BE2C (cell line): ENCODE measurements around the gene TECPR1.

Experiments
- DNase-seq: peaks from one replicate; pipeline ENCODE4 v3.0.0-alpha.2; 2020
- H3K27me3 ChIP-seq: fragments of 250-450 bp; sonication (Bioruptor Pico); 2 replicates; pipeline ENCODE4 v1.5.1; 2020; ENCODE audit warnings: mild to moderate bottlenecking
- H3K36me3 ChIP-seq: fragments of 250-450 bp; sonication (Bioruptor Pico); 2 replicates; pipeline ENCODE4 v1.5.1; 2020; ENCODE audit warnings: mild to moderate bottlenecking
- H3K4me1 ChIP-seq: fragments of 250-450 bp; sonication (Bioruptor Pico); 2 replicates; pipeline ENCODE4 v1.5.1; 2020
- H3K4me3 ChIP-seq: 2 replicates; pipeline ENCODE4 v1.5.1; 2011; ENCODE audit warnings: low read depth, low read length
- H3K9me3 ChIP-seq: fragments of 250-450 bp; sonication (Bioruptor Pico); 2 replicates; pipeline ENCODE4 v1.5.1; 2020
- TF ChIP-seq, protein P1 (sequence below): IDR thresholded peaks from 2 replicates; pipeline ENCODE4 v1.5.1; 2012; ENCODE audit warnings: mild to moderate bottlenecking, low read depth, low read length

TECPR1 gene

DNA sequence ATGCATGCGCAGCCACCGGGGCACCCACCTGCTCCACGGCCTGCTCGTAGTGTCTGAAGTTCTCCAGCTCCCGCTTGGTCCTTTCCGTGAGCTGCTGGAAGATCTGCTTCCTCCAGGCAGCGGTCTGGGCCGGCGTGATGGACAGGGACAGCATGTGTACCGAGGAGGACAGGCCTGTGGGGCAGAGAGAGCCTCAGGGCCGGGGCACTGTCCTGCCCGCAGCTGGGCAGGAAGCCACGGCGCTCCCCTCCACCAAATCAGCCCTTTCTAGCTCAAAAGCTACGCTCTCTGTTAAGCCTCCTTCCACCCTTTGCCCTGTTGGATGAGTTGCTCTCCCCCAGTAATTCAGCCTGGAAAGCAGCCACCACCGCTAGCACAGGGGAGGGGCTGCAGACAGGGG lies 19.2 kb downstream of the TECPR1 start:
- TF ChIP-seq, protein P1, sequence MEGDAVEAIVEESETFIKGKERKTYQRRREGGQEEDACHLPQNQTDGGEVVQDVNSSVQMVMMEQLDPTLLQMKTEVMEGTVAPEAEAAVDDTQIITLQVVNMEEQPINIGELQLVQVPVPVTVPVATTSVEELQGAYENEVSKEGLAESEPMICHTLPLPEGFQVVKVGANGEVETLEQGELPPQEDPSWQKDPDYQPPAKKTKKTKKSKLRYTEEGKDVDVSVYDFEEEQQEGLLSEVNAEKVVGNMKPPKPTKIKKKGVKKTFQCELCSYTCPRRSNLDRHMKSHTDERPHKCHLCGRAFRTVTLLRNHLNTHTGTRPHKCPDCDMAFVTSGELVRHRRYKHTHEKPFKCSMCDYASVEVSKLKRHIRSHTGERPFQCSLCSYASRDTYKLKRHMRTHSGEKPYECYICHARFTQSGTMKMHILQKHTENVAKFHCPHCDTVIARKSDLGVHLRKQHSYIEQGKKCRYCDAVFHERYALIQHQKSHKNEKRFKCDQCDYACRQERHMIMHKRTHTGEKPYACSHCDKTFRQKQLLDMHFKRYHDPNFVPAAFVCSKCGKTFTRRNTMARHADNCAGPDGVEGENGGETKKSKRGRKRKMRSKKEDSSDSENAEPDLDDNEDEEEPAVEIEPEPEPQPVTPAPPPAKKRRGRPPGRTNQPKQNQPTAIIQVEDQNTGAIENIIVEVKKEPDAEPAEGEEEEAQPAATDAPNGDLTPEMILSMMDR: no peak
- Histone ChIP-seq H3K27me3 (no peaks in the 10 kb centered on the region), H3K4me1 (no peaks in the 10 kb centered on the region), H3K9me3 (no peaks in the 10 kb centered on the region), H3K4me3 (no peak overlapping the region), H3K36me3 (no peaks in the 10 kb centered on the region)
- DNase-seq: no peak

DNA sequence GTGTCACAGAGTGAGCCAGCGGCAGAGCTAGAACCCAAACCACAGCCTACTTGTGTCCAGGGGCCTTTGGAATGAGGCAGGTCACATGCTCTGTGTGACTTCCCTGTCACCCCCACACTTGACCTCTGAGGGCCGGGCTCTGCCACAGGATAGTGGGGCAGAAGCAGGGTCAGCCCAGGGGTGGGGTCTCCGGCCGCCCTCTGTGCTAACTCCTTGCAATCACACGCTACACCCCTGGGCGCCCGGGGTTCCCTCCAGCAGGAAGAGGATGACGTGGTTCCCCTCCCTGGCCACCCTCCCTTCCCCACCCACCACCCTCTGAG lies 19.8 kb downstream of the TECPR1 start:
- H3K4me3 ChIP-seq: no peak overlapping the region
- H3K27me3 ChIP-seq: no peaks in the 10 kb centered on the region
- no peaks in the 10 kb centered on the region for H3K4me1 ChIP-seq
- TF ChIP-seq, protein P1: no peak
- DNase-seq: no peak
- no peaks in the 10 kb centered on the region for H3K36me3 ChIP-seq
- H3K9me3 ChIP-seq: no peaks in the 10 kb centered on the region

DNA sequence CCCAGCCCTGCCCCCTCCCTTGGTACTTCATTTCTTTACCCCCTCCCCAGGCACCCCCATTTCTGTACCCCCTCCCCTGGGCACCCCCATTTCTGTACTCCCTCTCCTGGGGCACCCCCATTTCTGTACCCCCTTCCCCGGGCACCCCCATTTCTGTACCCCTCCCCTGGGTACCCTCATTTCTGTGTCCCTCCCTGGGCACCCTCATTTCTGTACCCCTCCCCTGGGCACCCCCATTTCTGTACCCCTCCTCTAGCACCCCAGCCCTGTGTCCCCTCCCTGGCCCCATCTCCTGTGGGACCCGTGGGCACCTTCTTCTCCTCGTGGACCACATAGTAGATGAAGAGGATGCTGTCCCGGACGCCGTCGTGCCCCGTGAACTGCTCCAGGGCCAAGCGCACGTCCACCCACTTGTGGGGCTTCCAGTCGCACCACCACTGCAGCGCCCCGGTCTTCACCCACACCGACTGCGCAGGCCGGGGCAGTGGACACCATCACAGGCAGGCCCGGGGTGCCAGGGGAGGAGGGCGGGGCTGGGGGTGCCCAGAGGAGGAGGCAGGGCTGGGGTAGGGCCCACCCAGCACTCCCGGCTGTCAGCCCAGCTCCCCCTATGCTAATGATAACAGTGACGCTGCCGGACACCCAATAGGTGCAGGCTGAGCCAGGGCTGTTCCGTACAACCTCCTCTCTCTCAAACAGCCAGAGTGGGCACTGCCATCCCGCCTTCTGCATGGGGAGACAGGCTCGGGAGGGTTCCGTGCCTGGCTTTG lies 20.4 kb downstream of the TECPR1 start:
- Histone ChIP-seq H3K4me3 (no peak overlapping the region), H3K4me1 (no peaks in the 10 kb centered on the region), H3K27me3 (no peaks in the 10 kb centered on the region), H3K36me3 (no peaks in the 10 kb centered on the region), H3K9me3 (no peaks in the 10 kb centered on the region)
- no peak for DNase-seq
- TF ChIP-seq, protein P1: no peak

DNA sequence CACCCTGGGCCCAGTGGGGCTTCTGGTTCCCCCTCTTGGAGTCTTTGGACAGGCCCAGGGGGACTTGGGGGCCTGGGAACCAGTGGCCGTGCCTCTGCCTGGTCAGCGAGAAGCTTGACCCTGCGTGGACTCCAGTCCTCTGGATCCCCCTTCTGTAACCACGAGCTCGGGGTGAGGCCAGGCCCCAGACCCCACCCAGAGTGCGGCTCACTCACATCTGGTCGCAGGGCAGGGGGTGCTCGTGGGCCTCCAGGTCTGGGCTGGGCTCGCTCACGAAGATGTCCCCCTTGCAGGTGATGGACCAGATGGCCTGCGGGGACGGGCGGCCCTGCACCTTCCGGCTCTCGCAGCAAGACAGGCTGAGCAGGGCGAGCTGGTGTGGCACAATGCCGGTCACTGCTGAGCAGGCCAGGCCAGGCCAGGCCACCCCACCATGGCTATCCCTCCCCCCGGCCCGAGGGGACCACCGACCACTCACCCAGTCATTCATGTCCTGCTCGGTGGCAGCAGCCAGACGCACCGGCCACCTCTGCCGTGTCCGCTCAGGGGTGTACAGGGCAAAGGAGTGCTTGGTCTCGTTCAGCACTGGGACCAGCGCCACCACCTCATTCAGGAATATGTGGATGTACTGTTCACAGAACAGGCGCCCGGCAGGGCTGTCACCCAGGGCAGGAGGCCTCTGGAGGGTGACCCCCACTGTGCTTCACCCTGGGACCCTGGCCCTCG lies 21.1 kb downstream of the TECPR1 start:
- Histone ChIP-seq H3K27me3 (no peaks in the 10 kb centered on the region), H3K4me3 (no peak overlapping the region), H3K4me1 (no peaks in the 10 kb centered on the region), H3K36me3 (no peaks in the 10 kb centered on the region), H3K9me3 (no peaks in the 10 kb centered on the region)
- no peak for DNase-seq
- TF ChIP-seq, protein P1: no peak

DNA sequence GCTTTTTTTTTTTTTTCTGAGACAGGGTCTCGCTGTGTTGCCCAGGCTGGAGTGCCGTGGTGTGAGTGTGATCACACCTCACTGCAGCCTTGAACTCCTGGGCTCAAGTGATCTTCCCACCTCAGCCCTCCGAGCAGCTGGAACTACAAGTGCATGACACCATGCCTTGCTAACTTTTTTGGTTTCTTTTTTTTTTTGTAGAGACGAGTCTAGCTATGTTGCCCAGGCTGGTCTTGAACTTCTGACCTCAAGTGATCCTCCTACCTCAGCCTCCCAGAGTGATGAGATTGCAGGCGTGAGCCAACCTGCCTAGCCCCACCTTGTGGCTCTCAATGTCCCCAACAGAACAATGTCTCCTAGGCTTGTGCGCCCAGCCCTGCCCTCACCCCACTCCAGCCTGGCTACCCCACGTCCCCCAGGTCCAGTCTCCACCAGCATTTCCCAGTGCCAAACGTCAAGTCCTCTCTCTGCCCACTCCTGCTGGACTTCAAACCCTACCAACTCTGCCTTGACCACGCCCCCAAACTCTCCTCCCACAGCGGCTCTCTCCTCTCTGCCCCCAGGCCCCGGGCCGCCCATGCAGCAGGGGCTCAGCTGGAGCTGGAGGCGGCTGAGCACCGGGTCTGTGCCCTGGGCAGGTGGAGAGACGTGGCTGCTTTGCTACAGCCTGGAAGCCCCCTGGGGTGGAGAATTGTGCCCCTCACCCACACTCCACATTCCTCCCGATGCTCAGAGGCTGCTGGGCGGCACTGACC lies 21.9 kb downstream of the TECPR1 start:
- no peak for DNase-seq
- Histone ChIP-seq H3K4me1 (no peaks in the 10 kb centered on the region), H3K36me3 (no peaks in the 10 kb centered on the region), H3K4me3 (no peak overlapping the region), H3K27me3 (no peaks in the 10 kb centered on the region), H3K9me3 (no peaks in the 10 kb centered on the region)
- TF ChIP-seq, protein P1: no peak
